ACC112 (cell line): ENCODE measurements around the gene PSKH1.

ENCODE experiments used
- H2AFZ ChIP-seq: fragments of 200-600 bp; sonication (generic); one replicate; pipeline ENCODE4 v1.6.0; 2017; ENCODE audit warnings: antibody characterized with exemption, low read length; ENCODE audit not compliant: unreplicated experiment
- H3K27ac ChIP-seq: fragments of 200-600 bp; sonication (generic); 2 replicates; pipeline ENCODE4 v1.5.1; 2014; ENCODE audit warnings: low read depth, mild to moderate bottlenecking, antibody characterized with exemption, low read length, moderate library complexity
- H3K27me3 ChIP-seq: fragments of 200-600 bp; sonication (generic); 2 replicates; pipeline ENCODE4 v1.6.1; 2014; ENCODE audit warnings: mild to moderate bottlenecking, antibody characterized with exemption, low read length, moderate library complexity, mixed read lengths; ENCODE audit not compliant: insufficient read depth
- H3K36me3 ChIP-seq: fragments of 200-600 bp; sonication (generic); 2 replicates; pipeline ENCODE4 v1.6.1; 2016; ENCODE audit warnings: mild to moderate bottlenecking, antibody characterized with exemption, low read length, moderate library complexity, mixed read lengths; ENCODE audit not compliant: insufficient read depth
- H3K4me1 ChIP-seq: fragments of 200-600 bp; sonication (generic); one replicate; pipeline ENCODE4 v1.6.1; 2016; ENCODE audit warnings: low read length, mixed read lengths; ENCODE audit not compliant: insufficient read depth, unreplicated experiment, control insufficient read depth
- H3K4me3 ChIP-seq: fragments of 200-600 bp; sonication (generic); 2 replicates; pipeline ENCODE4 v1.5.1; 2014; ENCODE audit warnings: mild to moderate bottlenecking, low read depth, low read length
- H3K79me2 ChIP-seq: fragments of 200-600 bp; sonication (generic); one replicate; pipeline ENCODE4 v1.6.0; 2016; ENCODE audit warnings: low read length; ENCODE audit not compliant: control insufficient read depth, unreplicated experiment, insufficient read depth

PSKH1 gene

GRCh38 chr16:67924140-67924906 is 31.3 kb downstream of the PSKH1 start:
- peaks cover under 1% of the 10 kb centered on the region for H3K79me2 ChIP-seq
- H3K36me3 ChIP-seq = no peaks in the 10 kb centered on the region
- peaks cover 14% of the 10 kb centered on the region for H3K4me1 ChIP-seq
- no peak overlapping the region for H3K27ac ChIP-seq
- no peak overlapping the region for H2AFZ ChIP-seq
- H3K4me3 ChIP-seq = no peak overlapping the region
- H3K27me3 ChIP-seq = no peaks in the 10 kb centered on the region

GRCh38 chr16:67926181-67926750 is 33.2 kb downstream of the PSKH1 start:
- Histone ChIP-seq H3K36me3 (no peaks in the 10 kb centered on the region), H3K4me3 (no peak overlapping the region), H2AFZ (no peak overlapping the region), H3K79me2 (no peaks in the 10 kb centered on the region), H3K27me3 (no peaks in the 10 kb centered on the region), H3K4me1 (peaks cover 14% of the 10 kb centered on the region), H3K27ac (peak overlapping the region; percentile 5; the same call in 1 of the 2 replicates)

GRCh38 chr16:67927131-67927941 is 34.3 kb downstream of the PSKH1 start:
- no peaks in the 10 kb centered on the region for H3K79me2 ChIP-seq
- no peak overlapping the region for H3K27ac ChIP-seq
- H3K4me1 ChIP-seq = peaks cover 14% of the 10 kb centered on the region
- no peaks in the 10 kb centered on the region for H3K36me3 ChIP-seq
- H3K27me3 ChIP-seq = no peaks in the 10 kb centered on the region
- H2AFZ ChIP-seq = no peak overlapping the region
- no peak overlapping the region for H3K4me3 ChIP-seq

GRCh38 chr16:67928147-67928546 is 35.1 kb downstream of the PSKH1 start:
- H2AFZ ChIP-seq = no peak overlapping the region
- H3K4me3 ChIP-seq = no peak overlapping the region
- no peaks in the 10 kb centered on the region for H3K36me3 ChIP-seq
- no peaks in the 10 kb centered on the region for H3K79me2 ChIP-seq
- no peak overlapping the region for H3K27ac ChIP-seq
- peaks cover 14% of the 10 kb centered on the region for H3K4me1 ChIP-seq
- no peaks in the 10 kb centered on the region for H3K27me3 ChIP-seq

- Histone ChIP-seq H3K4me1 (peaks cover 14% of the 10 kb centered on the region), H3K27ac (no peak overlapping the region), H2AFZ (no peak overlapping the region), H3K79me2 (no peaks in the 10 kb centered on the region), H3K36me3 (no peaks in the 10 kb centered on the region), H3K4me3 (no peak overlapping the region), H3K27me3 (no peaks in the 10 kb centered on the region)
Measured at GRCh38 chr16:67928561-67929364, 35.7 kb downstream of the PSKH1 start.

GRCh38 chr16:67930191-67930590 is 37.1 kb downstream of the PSKH1 start:
- Histone ChIP-seq H3K4me3 (no peak overlapping the region), H3K36me3 (no peaks in the 10 kb centered on the region), H3K27me3 (no peaks in the 10 kb centered on the region), H3K79me2 (no peaks in the 10 kb centered on the region), H3K4me1 (peaks cover 21% of the 10 kb centered on the region), H2AFZ (no peak overlapping the region), H3K27ac (no peak overlapping the region)

- Histone ChIP-seq H3K36me3 (no peaks in the 10 kb centered on the region), H3K4me3 (no peak overlapping the region), H3K4me1 (peaks cover 21% of the 10 kb centered on the region), H3K27ac (no peak overlapping the region), H2AFZ (no peak overlapping the region), H3K79me2 (no peaks in the 10 kb centered on the region), H3K27me3 (no peaks in the 10 kb centered on the region)
Measured at GRCh38 chr16:67930678-67931211, 37.7 kb downstream of the PSKH1 start.

GRCh38 chr16:67931712-67932461 is 38.8 kb downstream of the PSKH1 start, which contains the start of gene CTRL:
Gene CTRL (minus strand): TSS chr16:67931862. CDS start chr16:67931852, 10 bp downstream.
- Histone ChIP-seq H3K27ac (no peak within 1 kb of the TSS), H3K4me1 (peaks cover 10% of the 10 kb centered on the region), H2AFZ (no peak within 1 kb of the TSS), H3K4me3 (no peak within 1 kb of the TSS), H3K27me3 (no peaks in the 10 kb centered on the region), H3K79me2 (peaks cover 2% of the 10 kb centered on the region), H3K36me3 (no peaks in the 10 kb centered on the region)

GRCh38 chr16:67932462-67932840 is 39.4 kb downstream of the PSKH1 start:
- Histone ChIP-seq H3K4me3 (no peak overlapping the region), H3K27ac (no peak overlapping the region), H3K36me3 (no peaks in the 10 kb centered on the region), H3K79me2 (peaks cover 5% of the 10 kb centered on the region), H3K27me3 (no peaks in the 10 kb centered on the region), H3K4me1 (peaks cover 15% of the 10 kb centered on the region), H2AFZ (no peak overlapping the region)
